ENCODE results near the gene LIPA. TPM values are rescaled to one million over a fixed set of nuclear protein-coding genes. Genes with fewer than 3 reads are reported as not detected.

LIPA gene
- total and polyA plus RNA-seq, 2 of the 4 experiments (the other 2 are of a cell fraction), result 23.1 to 31.9 TPM

DNA sequence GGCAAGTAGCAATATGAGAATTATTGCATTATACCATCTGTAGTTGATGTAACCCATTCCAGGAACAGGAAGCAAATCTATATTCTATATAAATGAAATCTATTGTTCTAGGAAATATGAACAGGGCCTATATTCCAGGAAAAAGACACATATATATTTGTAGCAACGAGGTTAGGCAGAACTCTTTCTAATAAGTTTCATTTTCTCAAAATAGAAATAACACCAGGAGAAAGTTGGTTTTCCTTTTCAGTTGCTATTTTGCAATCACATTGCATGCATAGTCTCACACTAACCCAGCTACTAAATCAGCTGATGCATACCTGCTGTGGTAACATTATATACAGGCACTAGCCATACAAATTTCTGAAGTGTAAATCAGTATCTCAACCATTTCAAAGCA lies 44.0 kb upstream of the LIPA start:
- DNase-seq, result peak; percentile 86
- no peak overlapping the region for H2AK9ac ChIP-seq (replicated peaks; ENCODE audit: low read depth, low read length, poor library complexity)
- no peak overlapping the region for H3K56ac ChIP-seq (ENCODE audit: extremely low read depth, insufficient read depth, low read length)
- peaks cover 3% of the 10 kb centered on the region for H3K4me1 ChIP-seq (ENCODE audit: control insufficient read depth, insufficient read depth, low read length)
- ChIA-PET POLR2A (ENCODE audit: unreplicated experiment) (no interaction called here), CTCF (interaction anchor here (1.0 kb wide), 1 partner anchor 73 kb away, joined by 3 read pairs; no protein-coding TSS in a partner anchor)
- no peak overlapping the region for H3K4me3 ChIP-seq (ENCODE audit: insufficient read depth, low read depth, low read length)
- peak; percentile 87 for ATAC-seq (ENCODE audit: low read depth)
- intact Hi-C loops (cut with micrococcal nuclease), result loop anchor here (2.0 to 5.0 kb wide), 2 partner anchors 73 to 443 kb away; partner anchors contain the start of gene ANKRD22
- H3K9me1 ChIP-seq (ENCODE audit: insufficient read depth, low read length), result no peaks in the 10 kb centered on the region; the same call in 1 of the 2 replicates
- H3K27me3 ChIP-seq (ENCODE audit: control insufficient read depth, insufficient read depth, low read length), result no peaks in the 10 kb centered on the region
- no peak overlapping the region; the same call in 2 of the 3 replicates for H2BK15ac ChIP-seq (ENCODE audit: low read depth, low read length)
- no peaks in the 10 kb centered on the region for H3K9me3 ChIP-seq (ENCODE audit: control insufficient read depth, insufficient read depth, low read length)
- no peaks in the 10 kb centered on the region for H3K79me1 ChIP-seq (ENCODE audit: low read depth in 1 of 2, low read length in 2 of 2)
- H2AFZ ChIP-seq (replicated peaks; ENCODE audit: low read length, poor library complexity), result no peak overlapping the region
- WGBS, 2 experiments (ENCODE audit: extremely low coverage in 2 of 2, insufficient read length in 1 of 2), result no CpG with 5 or more reads among the region's 1 CpG
- in situ Hi-C loops (cut with MboI; ENCODE audit: low sequenced_read_pairs), result no loop called here
- H2AK5ac ChIP-seq (ENCODE audit: low read depth, low read length), result no peak overlapping the region
- H3K4me2 ChIP-seq (ENCODE audit: low read depth, low read length), result peak overlapping the region; percentile 39
- peak overlapping the region; percentile 92 for H2BK5ac ChIP-seq (ENCODE audit: low read depth, low read length, poor library complexity, severe bottlenecking)
- no peak overlapping the region for H3K14ac ChIP-seq (replicated peaks; ENCODE audit: low read depth, low read length)
- H3K18ac ChIP-seq (ENCODE audit: low read depth, low read length), result peak overlapping the region; percentile 36; the same call in 1 of the 2 replicates
- no peak overlapping the region for H4K5ac ChIP-seq (ENCODE audit: low read depth, low read length)
- H4K20me1 ChIP-seq (ENCODE audit: insufficient read depth, low read length), result no peaks in the 10 kb centered on the region
- no peak overlapping the region for H2BK20ac ChIP-seq (ENCODE audit: low read depth, low read length)
- H3K27ac ChIP-seq (ENCODE audit: insufficient read depth, low read length), result no peak overlapping the region
- no peak overlapping the region for H3K9ac ChIP-seq (ENCODE audit: low read depth, low read length)
- H3K36me3 ChIP-seq (ENCODE audit: control insufficient read depth, insufficient read depth, low read length), result no peaks in the 10 kb centered on the region
- TF ChIP-seq RCOR1 (IDR thresholded peaks at IDR 0.05; ENCODE audit: insufficient replicate concordance, low read length), result no peak
- TF ChIP-seq FOS (IDR thresholded peaks at IDR 0.05; ENCODE audit: low read depth, low read length), result no peak
- TF ChIP-seq MAZ (IDR thresholded peaks at IDR 0.05; ENCODE audit: borderline replicate concordance, low read depth, low read length), result no peak
- no peak for TF ChIP-seq BHLHE40 (IDR thresholded peaks at IDR 0.05; ENCODE audit: low read depth, low read length)
- TF ChIP-seq NFE2L2 (IDR thresholded peaks at IDR 0.05; ENCODE audit: low read depth, low read length), result no peak
- TF ChIP-seq, protein P1, sequence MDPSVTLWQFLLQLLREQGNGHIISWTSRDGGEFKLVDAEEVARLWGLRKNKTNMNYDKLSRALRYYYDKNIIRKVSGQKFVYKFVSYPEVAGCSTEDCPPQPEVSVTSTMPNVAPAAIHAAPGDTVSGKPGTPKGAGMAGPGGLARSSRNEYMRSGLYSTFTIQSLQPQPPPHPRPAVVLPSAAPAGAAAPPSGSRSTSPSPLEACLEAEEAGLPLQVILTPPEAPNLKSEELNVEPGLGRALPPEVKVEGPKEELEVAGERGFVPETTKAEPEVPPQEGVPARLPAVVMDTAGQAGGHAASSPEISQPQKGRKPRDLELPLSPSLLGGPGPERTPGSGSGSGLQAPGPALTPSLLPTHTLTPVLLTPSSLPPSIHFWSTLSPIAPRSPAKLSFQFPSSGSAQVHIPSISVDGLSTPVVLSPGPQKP (IDR thresholded peaks at IDR 0.05; ENCODE audit: borderline replicate concordance, low read depth, low read length), result no peak
- TF ChIP-seq SMC3 (IDR thresholded peaks at IDR 0.05; ENCODE audit: low read depth, low read length), result no peak
- TF ChIP-seq CHD1 (IDR thresholded peaks at IDR 0.05; ENCODE audit: low read depth, low read length), result no peak
- no peak; the same call in 1 of the 2 replicates for TF ChIP-seq MAFK (IDR thresholded peaks at IDR 0.05; ENCODE audit: low read depth, low read length)
- TF ChIP-seq CEBPB (IDR thresholded peaks at IDR 0.05; ENCODE audit: low read depth, low read length), result peak; percentile 96
- TF ChIP-seq, protein P2, sequence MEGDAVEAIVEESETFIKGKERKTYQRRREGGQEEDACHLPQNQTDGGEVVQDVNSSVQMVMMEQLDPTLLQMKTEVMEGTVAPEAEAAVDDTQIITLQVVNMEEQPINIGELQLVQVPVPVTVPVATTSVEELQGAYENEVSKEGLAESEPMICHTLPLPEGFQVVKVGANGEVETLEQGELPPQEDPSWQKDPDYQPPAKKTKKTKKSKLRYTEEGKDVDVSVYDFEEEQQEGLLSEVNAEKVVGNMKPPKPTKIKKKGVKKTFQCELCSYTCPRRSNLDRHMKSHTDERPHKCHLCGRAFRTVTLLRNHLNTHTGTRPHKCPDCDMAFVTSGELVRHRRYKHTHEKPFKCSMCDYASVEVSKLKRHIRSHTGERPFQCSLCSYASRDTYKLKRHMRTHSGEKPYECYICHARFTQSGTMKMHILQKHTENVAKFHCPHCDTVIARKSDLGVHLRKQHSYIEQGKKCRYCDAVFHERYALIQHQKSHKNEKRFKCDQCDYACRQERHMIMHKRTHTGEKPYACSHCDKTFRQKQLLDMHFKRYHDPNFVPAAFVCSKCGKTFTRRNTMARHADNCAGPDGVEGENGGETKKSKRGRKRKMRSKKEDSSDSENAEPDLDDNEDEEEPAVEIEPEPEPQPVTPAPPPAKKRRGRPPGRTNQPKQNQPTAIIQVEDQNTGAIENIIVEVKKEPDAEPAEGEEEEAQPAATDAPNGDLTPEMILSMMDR (conservative IDR thresholded peaks at IDR 0.05; ENCODE audit: low read depth, low read length), result no peak
- TF ChIP-seq, protein P3, sequence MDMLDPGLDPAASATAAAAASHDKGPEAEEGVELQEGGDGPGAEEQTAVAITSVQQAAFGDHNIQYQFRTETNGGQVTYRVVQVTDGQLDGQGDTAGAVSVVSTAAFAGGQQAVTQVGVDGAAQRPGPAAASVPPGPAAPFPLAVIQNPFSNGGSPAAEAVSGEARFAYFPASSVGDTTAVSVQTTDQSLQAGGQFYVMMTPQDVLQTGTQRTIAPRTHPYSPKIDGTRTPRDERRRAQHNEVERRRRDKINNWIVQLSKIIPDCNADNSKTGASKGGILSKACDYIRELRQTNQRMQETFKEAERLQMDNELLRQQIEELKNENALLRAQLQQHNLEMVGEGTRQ (IDR thresholded peaks at IDR 0.05; ENCODE audit: low read depth, low read length), result peak; percentile 41; the same call in 1 of the 2 replicates
- no peak for TF ChIP-seq MXI1 (IDR thresholded peaks at IDR 0.05; ENCODE audit: borderline replicate concordance, low read depth, low read length)
- no peak for TF ChIP-seq RFX5 (IDR thresholded peaks at IDR 0.05; ENCODE audit: low read depth, low read length)
- no peak for TF ChIP-seq RAD21 (IDR thresholded peaks at IDR 0.05; ENCODE audit: low read length)
- TF ChIP-seq POLR2A (IDR thresholded peaks at IDR 0.05; ENCODE audit: low read depth, low read length), result no peak
- H2BK120ac ChIP-seq (ENCODE audit: low read depth, low read length), result 0 out of 2 replicates have a peak overlapping the region, but pooled peaks have one; percentile 22
- no peak overlapping the region; the same call in 1 of the 2 replicates for H3K4ac ChIP-seq (ENCODE audit: low read depth, low read length)
- no peak overlapping the region; a peak in 1 of 4 replicates for H4K8ac ChIP-seq (ENCODE audit: low read depth in 2 of 2, low read length in 2 of 2)
- no peak overlapping the region for H4K91ac ChIP-seq (ENCODE audit: insufficient read depth, low read depth, low read length)
- H3K23ac ChIP-seq (ENCODE audit: low read depth, low read length), result no peak overlapping the region
- BruUV-seq (replicated peaks), result no TSS peak
- dilution Hi-C loops (cut with HindIII; ENCODE audit: low sequenced_read_pairs, unreplicated experiment), result no loop called here

Data from IMR-90 (cell line).